Subcutaneous abdominal adipose tissue (tissue), 5 donors: ENCODE measurements around the gene UBE2M.
"Not testable (repeated sequence)": the region's sequence is repeated elsewhere in the genome, so short reads cannot be mapped to it uniquely, and the experiment has no call there.

Experiments
- H3K27ac ChIP-seq: one replicate; pipeline ENCODE4 v1.7.0; 2013; ENCODE audit warnings: low read depth, mild to moderate bottlenecking, inconsistent platforms, low read length, moderate library complexity
- H3K27me3 ChIP-seq, 5 donors: one replicate each; pipeline ENCODE4 v1.7.0; 2013; ENCODE audit warnings: low read length in 5 of 5, inconsistent platforms in 1 of 5; ENCODE audit not compliant: control insufficient read depth in 5 of 5, insufficient read depth in 4 of 5
- H3K36me3 ChIP-seq, 5 donors: one replicate each; pipeline ENCODE4 v1.7.0; 2013; ENCODE audit warnings: low read length in 5 of 5; ENCODE audit not compliant: control insufficient read depth in 5 of 5, insufficient read depth in 5 of 5
- H3K4me1 ChIP-seq, 5 donors: one replicate each; pipeline ENCODE4 v1.7.0; 2013; ENCODE audit warnings: low read length in 5 of 5, mild to moderate bottlenecking in 3 of 5, moderate library complexity in 1 of 5; ENCODE audit not compliant: control insufficient read depth in 5 of 5, insufficient read depth in 5 of 5
- H3K4me3 ChIP-seq, 5 donors: one replicate each; pipeline ENCODE4 v1.7.0; 2013; ENCODE audit warnings: low read length in 5 of 5, low read depth in 1 of 5
- H3K9ac ChIP-seq, 5 donors: one replicate each; pipeline ENCODE4 v1.7.0; 2013; ENCODE audit warnings: low read length in 5 of 5, mild to moderate bottlenecking in 4 of 5, moderate library complexity in 3 of 5
- H3K9me3 ChIP-seq, 5 donors: one replicate each; pipeline ENCODE4 v1.7.0; 2013; ENCODE audit warnings: low read length in 5 of 5; ENCODE audit not compliant: control insufficient read depth in 5 of 5
- donor health status: healthy.
- donor health status: healthy.
- donor health status: healthy.
- donor health status: healthy.
- donor health status: healthy.

Gene UBE2M

DNA sequence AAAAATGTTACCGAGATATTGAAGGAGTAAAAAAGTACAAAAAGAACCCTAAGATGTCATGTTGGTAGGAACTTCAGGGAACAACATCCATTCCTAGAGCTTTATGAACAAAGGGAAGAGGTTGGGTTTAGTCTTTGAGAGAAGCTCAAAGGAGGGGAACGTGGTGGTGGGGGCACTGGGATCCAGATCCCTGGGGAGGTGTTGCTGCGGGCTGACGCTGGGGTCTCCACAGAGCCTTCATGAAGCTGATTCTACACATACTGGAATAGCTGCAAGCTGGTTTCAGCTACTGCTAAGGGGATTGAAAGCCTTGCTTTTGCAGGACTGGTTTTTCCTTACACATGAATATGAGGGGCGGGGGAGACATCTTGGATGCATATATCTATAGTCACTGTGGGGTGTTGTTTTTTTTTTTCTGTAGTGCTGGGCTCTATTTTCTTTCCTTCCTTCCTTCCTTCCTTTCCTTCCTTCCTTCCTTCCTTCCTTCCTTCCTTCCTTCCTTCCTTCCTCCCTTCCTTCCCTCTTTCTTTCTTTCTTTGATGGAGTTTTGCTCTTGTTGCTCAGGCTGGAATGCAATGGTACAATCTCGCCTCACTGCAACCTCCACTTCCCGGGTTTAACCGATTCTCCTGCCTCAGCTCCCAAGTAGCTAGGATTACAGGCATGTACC lies 21.2 kb upstream of the UBE2M start:
- Histone ChIP-seq H3K27me3 (no peaks in the 10 kb centered on the region), H3K36me3 (peaks cover 0 to 30% (median 18%) of the 10 kb centered on the region in 5 donors), H3K27ac (no peak overlapping the region), H3K4me3 (no peak overlapping the region), H3K9me3 (no peaks in the 10 kb centered on the region), H3K9ac (peak overlapping the region in 1 of 5 donors; percentile 13), H3K4me1 (peaks cover 2 to 19% (median 14%) of the 10 kb centered on the region in 5 donors)

DNA sequence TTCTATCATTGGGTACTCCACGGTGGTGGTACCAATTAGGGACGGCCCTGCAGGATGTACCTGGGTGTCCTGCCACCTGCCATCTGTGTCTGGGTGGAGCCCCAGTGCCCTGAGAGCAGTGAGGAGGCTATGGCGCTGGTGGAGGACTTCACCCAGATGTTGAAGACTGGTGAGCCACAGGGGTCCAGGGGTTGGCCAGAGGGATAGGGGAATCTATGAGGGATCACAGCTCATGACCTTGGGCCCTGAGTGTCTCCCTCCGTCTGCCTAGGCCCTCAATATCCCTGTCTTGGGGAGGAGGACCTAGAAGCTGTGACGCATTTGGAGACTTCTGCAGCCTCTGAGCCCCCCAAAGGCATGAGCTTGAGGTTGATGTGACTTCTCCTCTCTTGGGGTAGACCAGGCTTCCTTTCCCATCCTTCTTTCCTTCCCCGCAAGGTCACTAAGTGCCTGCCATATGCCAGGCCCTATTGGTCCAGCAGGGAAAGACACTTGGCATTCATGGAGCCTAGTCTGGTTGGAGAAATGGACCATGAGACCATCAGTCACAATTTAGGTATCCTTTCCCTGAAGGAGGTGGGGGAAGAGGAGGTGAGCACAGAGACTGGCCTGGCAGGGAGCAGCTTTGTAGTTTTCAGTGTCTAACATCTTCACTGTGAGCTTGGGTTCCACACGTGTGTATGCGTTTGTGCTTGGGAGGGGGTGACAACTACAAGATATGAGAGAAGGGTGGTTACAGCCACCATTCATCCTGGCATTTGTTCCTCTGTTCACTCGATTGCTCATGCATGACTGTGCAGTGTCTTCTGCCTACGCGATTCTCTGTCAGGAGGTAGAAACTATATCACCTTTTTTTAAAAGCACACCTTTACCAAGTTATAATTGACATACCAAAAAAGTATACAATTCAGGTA lies 19.9 kb upstream of the UBE2M start:
- no peaks in the 10 kb centered on the region for H3K27me3 ChIP-seq
- no peak overlapping the region for H3K4me3 ChIP-seq
- no peak overlapping the region for H3K9ac ChIP-seq
- no peaks in the 10 kb centered on the region for H3K9me3 ChIP-seq
- H3K4me1 ChIP-seq, result peaks cover 2 to 29% (median 27%) of the 10 kb centered on the region in 5 donors
- peaks cover 0 to 18% (median 13%) of the 10 kb centered on the region in 5 donors for H3K36me3 ChIP-seq
- no peak overlapping the region for H3K27ac ChIP-seq

DNA sequence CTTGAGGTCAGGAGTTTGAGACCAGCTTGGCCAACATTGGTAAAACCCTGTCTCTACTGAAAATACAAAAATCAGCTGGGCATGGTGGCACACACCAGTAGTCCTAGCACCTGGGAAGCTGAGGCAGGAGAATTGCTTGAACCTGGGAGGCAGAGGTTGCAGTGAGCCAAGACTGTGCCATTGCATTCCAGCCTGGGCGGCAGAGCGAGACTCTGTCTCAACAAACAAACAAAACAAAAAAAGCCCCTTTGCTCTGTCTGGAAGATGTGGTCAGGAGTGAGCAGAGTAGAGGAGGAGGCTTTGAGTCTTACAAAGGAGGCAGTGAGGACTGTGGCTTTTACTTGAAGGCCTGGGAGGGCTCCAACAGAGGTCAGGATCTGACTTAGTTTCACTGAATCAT lies 19.2 kb upstream of the UBE2M start:
- not testable (repeated sequence) for H3K9me3 ChIP-seq, H3K27me3 ChIP-seq, H3K9ac ChIP-seq, H3K4me3 ChIP-seq, H3K27ac ChIP-seq
- H3K4me1 ChIP-seq, result peaks cover 0 to 34% (median 28%) of the 10 kb centered on the region in 5 donors
- H3K36me3 ChIP-seq, result peaks cover 0 to 12% (median 7%) of the 10 kb centered on the region in 5 donors

GRCh38 chr19:58575183-58576041 lies 17.0 kb upstream of the UBE2M start:
- Histone ChIP-seq H3K9me3 (no peaks in the 10 kb centered on the region), H3K4me3 (peak overlapping the region; percentile 76 to 89 (median 81)), H3K27me3 (no peaks in the 10 kb centered on the region), H3K27ac (peak overlapping the region; percentile 90), H3K9ac (peak overlapping the region; percentile 75 to 90 (median 83)), H3K36me3 (peaks cover 0 to 9% (median 3%) of the 10 kb centered on the region in 5 donors), H3K4me1 (peaks cover 0 to 35% (median 29%) of the 10 kb centered on the region in 5 donors)

DNA sequence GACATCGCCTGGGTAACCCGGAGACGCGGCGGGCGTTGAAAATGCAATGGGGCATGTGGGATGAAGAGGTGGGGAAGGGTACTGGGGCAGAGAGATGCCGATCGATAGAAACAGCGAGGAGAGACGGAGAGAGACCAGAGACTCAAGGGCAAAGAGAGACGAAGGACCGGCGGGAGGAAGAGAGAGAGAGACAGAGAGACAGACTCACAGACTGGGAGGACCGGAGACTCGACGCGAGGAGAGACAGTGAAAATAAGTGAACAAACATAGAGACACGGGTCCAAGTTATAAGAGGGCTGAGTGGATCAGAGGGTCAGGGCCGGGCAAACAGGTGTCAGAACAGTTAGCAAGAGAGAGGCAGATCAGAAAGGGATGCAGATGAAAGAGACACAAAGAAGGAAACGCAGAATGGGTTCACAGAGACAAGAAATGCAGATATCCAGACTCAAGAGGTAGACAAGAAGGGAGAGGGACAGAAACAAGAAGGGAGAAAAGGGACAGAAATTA lies 15.3 kb upstream of the UBE2M start:
- H3K4me3 ChIP-seq, result peak overlapping the region; percentile 65 to 98 (median 97)
- H3K4me1 ChIP-seq, result peaks cover 0 to 35% (median 29%) of the 10 kb centered on the region in 5 donors
- H3K36me3 ChIP-seq, result peaks cover 0 to 26% (median 7%) of the 10 kb centered on the region in 5 donors
- peak overlapping the region; percentile 93 for H3K27ac ChIP-seq
- peak overlapping the region; percentile 21 to 92 (median 44) for H3K9ac ChIP-seq
- no peaks in the 10 kb centered on the region for H3K27me3 ChIP-seq
- H3K9me3 ChIP-seq, result no peaks in the 10 kb centered on the region

GRCh38 chr19:58572818-58573657 lies 14.6 kb upstream of the UBE2M start, which contains the start of gene MZF1:
Gene MZF1, minus strand, starts transcription at chr19:58573335. Its CDS starts 1,946 bp downstream, at chr19:58571389.
- Histone ChIP-seq H3K9me3 (no peaks in the 10 kb centered on the region), H3K27ac (peak within 1 kb of the TSS; percentile 93), H3K9ac (peak within 1 kb of the TSS; percentile 82 to 92 (median 87)), H3K4me1 (peaks cover 0 to 35% (median 29%) of the 10 kb centered on the region in 5 donors), H3K36me3 (peaks cover 0 to 29% (median 10%) of the 10 kb centered on the region in 5 donors), H3K4me3 (peak within 1 kb of the TSS; percentile 92 to 98 (median 97)), H3K27me3 (no peaks in the 10 kb centered on the region)

DNA sequence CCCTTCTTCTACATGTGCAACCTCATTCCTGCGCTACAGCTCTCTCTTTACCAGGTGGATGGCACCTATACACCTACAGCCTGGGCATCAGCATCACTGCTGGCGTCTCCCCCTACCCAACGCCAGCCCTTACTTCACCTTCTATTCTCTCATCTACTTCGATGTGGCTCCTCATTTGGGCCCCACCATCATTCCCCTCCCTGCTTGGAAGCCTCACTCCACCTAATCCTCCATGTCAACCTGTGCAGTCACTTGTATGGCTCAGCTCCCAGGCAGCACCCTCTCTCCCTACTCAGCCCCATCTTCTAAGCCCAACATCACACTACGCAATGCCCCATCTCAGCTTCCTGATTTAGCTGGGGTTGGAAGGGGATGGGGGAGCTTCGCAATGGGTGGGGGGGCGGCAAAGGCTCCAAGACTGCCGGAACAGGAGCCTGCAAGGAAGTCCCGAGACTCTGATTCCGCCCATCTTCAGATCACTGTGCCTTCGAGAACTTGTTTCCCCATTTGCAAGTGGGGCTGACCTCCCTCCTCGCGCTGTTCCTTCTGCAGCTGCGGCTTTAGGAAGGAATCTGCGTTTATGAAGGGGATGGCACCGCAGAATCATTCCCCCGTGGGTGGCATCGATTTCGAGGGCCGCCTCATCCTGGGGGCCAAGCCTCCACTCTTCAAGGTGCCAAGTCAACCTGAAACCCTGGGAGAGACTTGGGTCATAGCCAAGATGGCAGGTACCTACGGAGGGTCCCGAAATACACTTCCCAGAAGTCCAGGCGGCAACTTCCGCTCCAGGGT lies 13.8 kb upstream of the UBE2M start:
- peak overlapping the region; percentile 86 to 98 (median 97) for H3K4me3 ChIP-seq
- peak overlapping the region in 3 of 5 donors; percentile 82 to 92 (median 88) for H3K9ac ChIP-seq
- H3K27ac ChIP-seq, result peak overlapping the region; percentile 93

DNA sequence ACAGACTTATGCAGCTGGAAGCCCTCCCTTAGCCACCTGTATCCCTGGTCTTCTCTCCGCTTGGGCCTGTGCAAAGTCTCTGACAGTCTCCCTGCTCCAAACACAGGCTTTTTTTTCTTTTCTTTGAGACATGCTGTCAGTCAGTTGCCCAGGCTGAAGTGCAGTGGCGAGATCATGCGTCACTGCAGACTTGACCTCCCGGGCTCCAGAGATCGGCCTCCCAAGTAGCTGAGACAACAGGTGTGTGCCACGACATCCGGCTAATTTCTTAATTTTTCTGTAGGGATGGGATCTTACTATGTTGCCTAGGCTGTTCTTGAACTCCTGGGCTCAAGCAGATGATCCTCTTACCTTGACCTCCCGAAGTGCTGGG lies 13.2 kb upstream of the UBE2M start:
- no peak overlapping the region for H3K27ac ChIP-seq
- H3K9ac ChIP-seq, result no peak overlapping the region
- no peaks in the 10 kb centered on the region for H3K9me3 ChIP-seq
- no peak overlapping the region for H3K4me3 ChIP-seq
- peaks cover 0 to 38% (median 12%) of the 10 kb centered on the region in 5 donors for H3K36me3 ChIP-seq
- H3K27me3 ChIP-seq, result no peaks in the 10 kb centered on the region
- peaks cover 2 to 35% (median 29%) of the 10 kb centered on the region in 5 donors for H3K4me1 ChIP-seq

More for the DNA sequence above, 13.8 kb upstream of the UBE2M start:
- no peaks in the 10 kb centered on the region for H3K27me3 ChIP-seq
- H3K4me1 ChIP-seq, result peaks cover 1 to 35% (median 29%) of the 10 kb centered on the region in 5 donors
- H3K36me3 ChIP-seq, result peaks cover 0 to 33% (median 10%) of the 10 kb centered on the region in 5 donors
- no peaks in the 10 kb centered on the region for H3K9me3 ChIP-seq
